GM12874 (cell line): Measurements from ENCODE around the gene ANGPTL2.

Source experiments
- CTCF ChIP-seq: IDR thresholded peaks from 2 replicates; pipeline ENCODE4 v1.5.1; 2011; ENCODE audit warnings: low read depth, mild to moderate bottlenecking, control low read depth, low read length, moderate library complexity; ENCODE audit not compliant: insufficient read depth

Gene ANGPTL2

GRCh38 chr9:127058011-127058644 lies 64.3 kb downstream of the ANGPTL2 start:
- no peak for TF ChIP-seq CTCF

DNA sequence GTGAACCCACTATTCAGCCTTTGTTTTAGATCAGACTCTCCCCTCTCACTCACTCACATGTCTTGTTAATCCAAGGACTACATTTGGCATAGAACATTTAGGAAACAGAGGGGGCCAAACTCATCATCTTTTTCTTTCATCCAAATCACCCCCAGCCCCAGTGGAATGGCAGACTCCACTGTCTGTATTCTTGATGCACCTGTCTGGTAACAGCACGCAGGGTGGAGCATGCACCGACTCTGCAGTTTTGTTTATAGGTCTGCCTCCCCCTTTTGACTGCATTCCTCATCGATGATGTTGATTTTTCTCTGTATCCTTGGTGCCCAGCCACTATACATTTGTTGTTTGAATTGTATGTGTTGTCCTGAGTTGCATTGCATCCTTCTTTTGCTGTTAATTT lies 66.0 kb downstream of the ANGPTL2 start:
- no peak for TF ChIP-seq CTCF

DNA sequence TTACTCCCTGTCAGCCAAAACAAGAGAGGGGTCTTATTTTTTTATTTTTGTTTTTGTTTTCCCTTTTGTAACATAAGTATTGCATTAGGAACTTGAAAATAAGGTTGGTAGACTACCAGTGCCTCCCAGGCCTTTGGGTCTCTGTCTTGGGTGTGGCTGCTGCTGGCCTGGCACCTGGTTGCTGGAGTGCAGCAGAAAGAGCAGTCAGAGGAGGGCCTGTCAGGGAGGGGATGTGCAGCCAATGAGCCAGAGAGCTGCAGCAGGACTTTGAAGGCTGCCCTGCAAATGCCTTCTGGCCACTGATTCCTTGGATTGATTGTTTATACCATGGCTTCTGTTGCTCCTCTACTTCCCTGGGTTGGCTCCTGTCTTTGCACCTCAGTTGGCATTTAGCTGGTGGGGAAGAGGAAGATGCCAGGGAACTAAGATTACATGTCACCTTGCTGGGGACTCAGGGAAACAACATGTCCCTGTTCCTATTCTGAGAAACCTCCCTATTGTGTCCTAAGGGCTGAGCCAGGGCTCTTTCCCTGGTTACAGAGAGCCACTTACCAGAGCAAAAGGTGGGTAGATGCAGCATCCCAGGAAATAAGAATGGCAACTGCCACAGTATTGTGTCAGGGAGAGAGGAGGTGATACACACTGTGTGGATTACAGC lies 66.6 kb downstream of the ANGPTL2 start:
- no peak for TF ChIP-seq CTCF

DNA sequence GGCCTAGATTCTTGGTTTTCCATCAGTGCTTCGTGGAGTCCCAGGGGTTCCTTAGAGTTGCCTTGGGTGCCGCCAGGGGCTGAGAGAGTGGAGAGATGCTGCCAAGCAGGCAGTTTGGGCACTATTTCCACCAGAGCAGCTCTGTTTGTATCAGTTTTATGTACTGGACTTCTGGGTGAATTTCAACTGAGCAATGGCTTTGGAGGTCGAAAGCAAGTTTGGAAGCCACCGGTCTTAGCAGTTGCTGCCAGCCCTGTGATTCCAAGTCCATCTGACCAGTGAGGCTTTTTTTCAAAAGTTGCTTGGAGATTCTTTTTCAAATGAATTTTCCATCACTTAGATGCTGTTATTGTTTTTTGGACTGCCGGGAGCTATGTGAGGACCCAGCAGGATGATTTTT lies 68.5 kb downstream of the ANGPTL2 start:
- no peak for TF ChIP-seq CTCF

DNA sequence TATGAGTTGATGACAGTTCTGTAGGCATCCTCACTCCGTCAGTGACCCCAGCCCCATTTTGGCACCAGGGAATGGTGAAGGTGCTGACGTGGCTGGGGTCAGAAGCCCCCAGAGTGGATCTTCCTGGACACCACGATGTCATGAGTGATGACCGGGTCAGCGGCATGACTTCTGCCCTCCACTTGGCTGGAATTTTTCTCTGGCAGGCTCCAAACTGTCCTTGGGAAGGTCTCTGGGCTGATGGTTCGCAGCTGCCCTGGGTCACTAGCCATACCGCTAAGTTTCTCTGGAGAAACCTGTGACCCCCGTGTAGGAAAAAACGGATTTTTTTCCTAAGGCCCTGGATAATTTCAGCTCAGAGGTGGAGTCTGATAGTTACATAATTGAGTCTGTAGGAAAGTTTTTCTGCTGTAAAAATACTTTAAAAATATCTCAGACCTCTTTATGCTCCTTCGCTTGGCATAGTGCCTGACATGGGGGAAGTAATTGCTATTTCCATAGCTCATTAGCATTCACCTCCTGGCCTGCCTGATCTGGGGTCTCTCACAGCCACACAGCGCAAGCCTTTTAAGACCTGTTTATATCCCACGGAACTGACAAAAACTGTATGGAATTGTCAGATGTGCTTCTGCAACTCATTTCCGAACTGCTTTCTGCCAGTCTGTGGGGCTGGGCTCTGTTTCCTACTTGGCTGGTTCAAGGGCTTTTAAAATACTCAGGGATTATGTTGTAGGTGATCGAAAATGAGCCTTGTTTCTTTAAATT lies 69.2 kb downstream of the ANGPTL2 start:
- no peak for TF ChIP-seq CTCF

DNA sequence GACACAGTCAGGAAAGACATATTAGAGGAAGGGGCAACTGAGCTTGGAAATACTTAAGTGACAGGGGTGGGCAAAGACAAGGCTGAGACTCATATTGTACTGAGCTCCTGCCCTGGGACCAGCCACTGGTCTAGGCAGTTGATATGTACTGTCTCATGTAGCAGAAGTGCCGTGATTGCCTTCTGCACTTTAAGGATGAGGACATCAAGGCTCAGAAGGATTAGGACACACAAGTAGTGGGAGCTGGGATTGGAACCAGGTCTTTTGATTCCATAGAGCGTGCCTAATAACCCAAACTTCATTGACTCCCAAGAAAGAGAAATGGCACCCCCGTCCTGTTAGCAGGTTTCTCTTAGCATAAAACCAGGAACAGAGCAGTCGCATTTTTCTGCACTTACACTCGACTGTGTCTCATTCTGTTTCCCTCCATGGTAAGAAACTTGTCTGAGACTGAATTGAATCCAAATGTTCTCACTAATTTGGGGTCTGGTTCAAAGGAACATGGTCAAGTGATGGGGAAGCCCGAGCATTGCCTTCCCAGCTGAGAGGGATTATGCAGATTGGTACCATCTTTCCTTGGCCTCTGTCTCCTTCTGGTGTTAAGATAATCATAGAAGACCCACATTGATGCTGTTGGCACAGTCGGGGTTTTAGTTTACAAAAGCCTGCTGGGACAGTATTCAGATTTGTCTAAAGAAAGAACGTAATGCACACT lies 70.4 kb downstream of the ANGPTL2 start:
- no peak for TF ChIP-seq CTCF

GRCh38 chr9:127050591-127051001 lies 71.8 kb downstream of the ANGPTL2 start:
- TF ChIP-seq CTCF = no peak
